Thoracic aorta (tissue), 2 donors: ENCODE results near the gene FHIP1B. TPM values are rescaled to one million over a fixed set of nuclear protein-coding genes. Genes with fewer than 3 reads are reported as not detected.
"Not testable (repeated sequence)": the region's sequence is repeated elsewhere in the genome, so short reads cannot be mapped to it uniquely, and the experiment has no call there.

Experiments
- ATAC-seq: fragments of 150-250 bp; one replicate; pipeline ENCODE4 v1.8.0; 2017; ENCODE audit warnings: low read depth; ENCODE audit not compliant: insufficient number of reproducible peaks, low FRiP score
- DNase-seq: peaks from one replicate; pipeline ENCODE4 v3.0.0-alpha.2; 2020; ENCODE audit warnings: low spot score
- H3K27ac ChIP-seq, 2 donors: fragments of 200-600 bp; sonication (generic); 1 replicate in 1 of 2; 2 replicates in 1 of 2; pipeline ENCODE4 v1.5.1; 2016; ENCODE audit warnings: mild to moderate bottlenecking in 2 of 2, moderate library complexity in 2 of 2
- H3K27me3 ChIP-seq: fragments of 200-600 bp; sonication (generic); replicated peaks from 2 replicates; pipeline ENCODE4 v1.6.0; 2016; ENCODE audit warnings: mild to moderate bottlenecking; ENCODE audit not compliant: insufficient read depth
- H3K36me3 ChIP-seq: fragments of 200-600 bp; sonication (generic); one replicate; pipeline ENCODE4 v1.5.1; 2016
- H3K4me1 ChIP-seq, 2 donors: fragments of 200-600 bp; sonication (generic); 1 replicate in 1 of 2; 2 replicates in 1 of 2; pipeline versions ENCODE4 v1.5.1 to v1.6.0; 2016; ENCODE audit warnings: low read depth in 2 of 2, mild to moderate bottlenecking in 1 of 2; ENCODE audit not compliant: control insufficient read depth in 1 of 2
- H3K4me3 ChIP-seq: fragments of 200-600 bp; sonication (generic); 2 replicates; pipeline ENCODE4 v1.5.1; 2016; ENCODE audit warnings: mild to moderate bottlenecking
- H3K9me3 ChIP-seq: fragments of 200-600 bp; sonication (generic); 2 replicates; pipeline ENCODE4 v1.5.1; 2016
- total RNA-seq, 2 donors: library from RNA; depleted of rRNA; stranded (reverse); fragments of >200 nt; gene quantifications; one replicate each; pipeline versions ENCODE4 v1.1.0 to v1.2.3, GENCODE V29; 2016
- TF ChIP-seq, protein P1 (sequence below): fragments of 200-600 bp; sonication (generic); IDR thresholded peaks from one replicate; pipeline ENCODE4 v1.5.1; 2019; ENCODE audit warnings: antibody characterized with exemption

The FHIP1B gene
- 10 to 100 TPM; 53.4 to 63.2 TPM for total RNA-seq

- peak; percentile 99 for ATAC-seq
- no peaks in the 10 kb centered on the region for H3K27me3 ChIP-seq
- H3K4me3 ChIP-seq, result peak within 1 kb of the TSS; percentile 93
- H3K4me1 ChIP-seq, result peaks cover 8 to 18% of the 10 kb centered on the region in 2 donors
- no peaks in the 10 kb centered on the region for H3K36me3 ChIP-seq
- peak; percentile 100 for DNase-seq
- no peaks in the 10 kb centered on the region for H3K9me3 ChIP-seq
- peak within 1 kb of the TSS; percentile 81 to 89 for H3K27ac ChIP-seq
- TF ChIP-seq, protein P1, sequence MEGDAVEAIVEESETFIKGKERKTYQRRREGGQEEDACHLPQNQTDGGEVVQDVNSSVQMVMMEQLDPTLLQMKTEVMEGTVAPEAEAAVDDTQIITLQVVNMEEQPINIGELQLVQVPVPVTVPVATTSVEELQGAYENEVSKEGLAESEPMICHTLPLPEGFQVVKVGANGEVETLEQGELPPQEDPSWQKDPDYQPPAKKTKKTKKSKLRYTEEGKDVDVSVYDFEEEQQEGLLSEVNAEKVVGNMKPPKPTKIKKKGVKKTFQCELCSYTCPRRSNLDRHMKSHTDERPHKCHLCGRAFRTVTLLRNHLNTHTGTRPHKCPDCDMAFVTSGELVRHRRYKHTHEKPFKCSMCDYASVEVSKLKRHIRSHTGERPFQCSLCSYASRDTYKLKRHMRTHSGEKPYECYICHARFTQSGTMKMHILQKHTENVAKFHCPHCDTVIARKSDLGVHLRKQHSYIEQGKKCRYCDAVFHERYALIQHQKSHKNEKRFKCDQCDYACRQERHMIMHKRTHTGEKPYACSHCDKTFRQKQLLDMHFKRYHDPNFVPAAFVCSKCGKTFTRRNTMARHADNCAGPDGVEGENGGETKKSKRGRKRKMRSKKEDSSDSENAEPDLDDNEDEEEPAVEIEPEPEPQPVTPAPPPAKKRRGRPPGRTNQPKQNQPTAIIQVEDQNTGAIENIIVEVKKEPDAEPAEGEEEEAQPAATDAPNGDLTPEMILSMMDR, result no peak
Observed at GRCh38 chr11:6234387-6235107, at the start of gene FHIP1B. Gene FHIP1B, minus strand, starts transcription at chr11:6234636. Its CDS starts 10,120 bp downstream, at chr11:6224516.

DNA sequence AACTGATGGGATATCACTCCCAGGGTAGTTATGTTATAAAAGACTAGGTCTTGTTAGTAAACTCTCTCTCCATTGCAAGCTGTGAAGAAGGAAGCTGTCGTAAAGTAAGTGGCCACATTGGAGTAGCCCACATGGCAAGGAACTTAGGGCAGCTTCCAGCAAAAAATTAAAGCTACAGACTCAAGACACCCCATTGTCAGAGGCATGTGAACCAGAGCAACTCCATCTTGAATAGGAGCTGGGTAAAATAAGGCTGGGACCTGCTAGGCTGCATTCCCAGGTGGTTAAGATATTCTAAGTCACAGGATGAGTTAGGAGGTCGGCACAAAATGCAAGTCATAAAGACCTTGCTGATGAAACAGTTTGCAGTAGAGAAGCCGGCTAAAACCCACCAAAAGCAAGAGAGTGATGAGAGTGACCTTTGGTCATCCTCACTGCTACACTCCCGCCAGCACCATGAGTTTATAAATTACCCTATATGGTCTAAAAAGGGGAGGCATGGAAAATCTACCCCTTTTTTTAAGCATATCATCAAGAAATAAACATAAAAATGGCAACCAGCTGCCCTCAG lies 49.1 kb upstream of the FHIP1B start:
- Histone ChIP-seq H3K27me3 (no peaks in the 10 kb centered on the region), H3K36me3 (no peaks in the 10 kb centered on the region), H3K4me3 (no peak overlapping the region), H3K27ac (no peak overlapping the region), H3K4me1 (no peaks in the 10 kb centered on the region), H3K9me3 (no peaks in the 10 kb centered on the region)
- TF ChIP-seq, protein P1, result no peak
- ATAC-seq (no peak), DNase-seq (no peak)

DNA sequence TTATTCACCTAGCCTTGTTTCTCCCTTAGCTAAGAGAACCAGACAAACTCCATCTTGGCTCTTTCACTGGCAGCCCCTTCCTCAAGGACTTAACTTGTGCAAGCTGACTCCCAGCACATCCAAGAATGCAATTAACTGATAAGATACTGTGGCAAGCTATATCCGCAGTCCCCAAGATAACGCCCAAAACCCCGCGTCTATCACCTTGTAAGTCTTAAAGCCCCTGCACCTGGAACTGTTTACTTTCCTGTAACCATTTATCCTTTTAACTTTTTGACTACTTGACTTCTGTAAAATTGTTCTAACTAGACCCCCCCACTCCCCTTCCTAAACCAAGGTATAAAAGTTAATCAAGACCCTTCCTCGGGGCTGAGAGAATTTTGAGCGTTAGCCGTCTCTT lies 46.4 kb upstream of the FHIP1B start:
- H3K4me1 ChIP-seq, H3K27me3 ChIP-seq, H3K27ac ChIP-seq, H3K4me3 ChIP-seq, H3K9me3 ChIP-seq, ATAC-seq, H3K36me3 ChIP-seq, DNase-seq: not testable (repeated sequence)

DNA sequence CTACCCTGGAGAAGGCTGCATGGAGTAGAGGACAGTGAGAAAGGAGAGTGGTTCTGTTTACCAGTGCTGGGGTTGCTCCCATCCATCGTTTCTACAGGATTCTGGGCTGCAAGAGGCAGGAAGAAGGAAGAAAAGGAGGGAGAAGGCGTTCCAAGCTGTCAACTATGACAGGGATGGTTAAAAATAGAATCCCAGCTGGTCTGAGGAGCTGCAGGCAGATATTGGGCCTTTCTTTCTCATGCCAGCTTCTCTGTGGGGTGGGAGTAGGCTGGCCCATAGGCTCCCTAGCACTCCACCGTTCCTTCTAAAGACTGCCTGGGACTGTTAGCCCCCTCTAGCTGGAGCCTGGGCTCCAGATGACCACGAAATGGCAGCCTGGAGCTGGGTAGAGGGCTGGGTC lies 38.8 kb upstream of the FHIP1B start:
- Histone ChIP-seq H3K27ac (no peak overlapping the region), H3K36me3 (no peaks in the 10 kb centered on the region), H3K27me3 (no peaks in the 10 kb centered on the region), H3K4me3 (no peak overlapping the region), H3K4me1 (peaks cover 0 to 6% of the 10 kb centered on the region in 2 donors), H3K9me3 (peaks cover 3% of the 10 kb centered on the region)
- no peak for ATAC-seq
- DNase-seq, result no peak
- TF ChIP-seq, protein P1, result no peak

- no peaks in the 10 kb centered on the region for H3K27me3 ChIP-seq
- H3K36me3 ChIP-seq, result no peaks in the 10 kb centered on the region
Observed at GRCh38 chr11:6271598-6271997, 37.2 kb upstream of the FHIP1B start.

More at GRCh38 chr11:6271598-6271997, 37.2 kb upstream of the FHIP1B start:
- DNase-seq (no peak), ATAC-seq (no peak)
- peaks cover 0 to 6% of the 10 kb centered on the region in 2 donors for H3K4me1 ChIP-seq
- H3K9me3 ChIP-seq, result peaks cover 1% of the 10 kb centered on the region
- TF ChIP-seq, protein P1, result no peak
- no peak overlapping the region for H3K4me3 ChIP-seq
- no peak overlapping the region for H3K27ac ChIP-seq
